ENCODE data around the gene MPPED2. TPM values are rescaled to one million over a fixed set of nuclear protein-coding genes. Genes with fewer than 3 reads are reported as not detected.

Gene MPPED2
- total RNA-seq, 1 experiment from 2014 or later = 2.4 TPM

GRCh38 chr11:30485222-30485621, 100.9 kb downstream of the MPPED2 start (continued):
- TF ChIP-seq AFF4 (CRISPR knock-in tag; IDR thresholded peaks at IDR 0.05; ENCODE audit: borderline replicate concordance) (no peak), E2F5 (CRISPR knock-in tag; IDR thresholded peaks at IDR 0.05) (no peak), PRDM15 (CRISPR knock-in tag; IDR thresholded peaks at IDR 0.05) (no peak), OVOL2 (CRISPR knock-in tag; IDR thresholded peaks at IDR 0.05; ENCODE audit: borderline replicate concordance) (no peak), MLX (CRISPR knock-in tag; IDR thresholded peaks at IDR 0.05) (no peak), ZNF263 (CRISPR knock-in tag; IDR thresholded peaks at IDR 0.05; ENCODE audit: low read depth) (no peak), HMGXB4 (CRISPR knock-in tag; IDR thresholded peaks at IDR 0.05) (no peak), CDX4 (CRISPR knock-in tag; IDR thresholded peaks at IDR 0.05; ENCODE audit: borderline replicate concordance) (no peak), E2F4 (CRISPR knock-in tag; IDR thresholded peaks at IDR 0.05; ENCODE audit: borderline replicate concordance, low read depth) (no peak), ZNF425 (CRISPR knock-in tag; conservative IDR thresholded peaks at IDR 0.05) (no peak), FOXP1 (CRISPR knock-in tag; IDR thresholded peaks at IDR 0.05; ENCODE audit: borderline replicate concordance) (no peak)
